PC-9 (cell line): ENCODE results near the gene IL15. TPM values are rescaled to one million over a fixed set of nuclear protein-coding genes. Genes with fewer than 3 reads are reported as not detected.

Source experiments
- BruUV-seq: library from RNA; stranded (reverse); fragments of 400-500 nt; replicated peaks from 2 replicates; lab custom pipeline; 2021; lab: Mats Ljungman, UMichigan
- CTCF ChIA-PET: fragments of 300-600 bp; sonication (Branson Sonifier 250); formaldehyde crosslinking; loops from one replicate; lab custom pipeline; 2022; ENCODE audit warnings: antibody characterized with exemption; lab: Charles Lee
- POLR2A ChIA-PET: fragments of 300-600 bp; sonication (Branson Sonifier 250); formaldehyde crosslinking; loops from one replicate; lab custom pipeline; 2022; ENCODE audit warnings: antibody characterized with exemption; ENCODE audit not compliant: unreplicated experiment; lab: Charles Lee
- DNase-seq, 2 experiments: peaks; one replicate each; pipeline versions ENCODE4 v3.0.0 to v3.0.0-alpha.2; 2015 to 2022; ENCODE audit warnings: mixed read lengths in 1 of 2
- H2AFZ ChIP-seq: fragments of 200-600 bp; sonication (generic); 2 replicates; pipeline ENCODE4 v1.8.1; 2017; ENCODE audit warnings: antibody characterized with exemption
- H3F3A ChIP-seq: fragments of 200-600 bp; sonication (generic); 2 replicates; pipeline ENCODE4 v1.8.1; 2017; ENCODE audit warnings: antibody characterized with exemption, mild to moderate bottlenecking, low read depth; ENCODE audit not compliant: insufficient read depth
- H3K27ac ChIP-seq: fragments of 200-600 bp; sonication (generic); 2 replicates; pipeline ENCODE4 v1.6.1; 2016; ENCODE audit warnings: mixed run types
- H3K27me3 ChIP-seq: fragments of 200-600 bp; sonication (generic); 2 replicates; pipeline ENCODE4 v1.6.1; 2016; ENCODE audit warnings: low read depth, mixed run types; ENCODE audit not compliant: insufficient read depth
- H3K36me3 ChIP-seq: fragments of 200-600 bp; sonication (generic); 2 replicates; pipeline ENCODE4 v1.6.1; 2016; ENCODE audit warnings: low read depth, mixed run types
- H3K4me1 ChIP-seq: fragments of 200-600 bp; sonication (generic); replicated peaks from 2 replicates; pipeline ENCODE4 v1.6.1; 2016; ENCODE audit warnings: mixed run types; ENCODE audit not compliant: insufficient read depth
- H3K4me2 ChIP-seq: fragments of 200-600 bp; sonication (generic); 2 replicates; pipeline ENCODE4 v1.6.1; 2017; ENCODE audit warnings: mixed run types
- H3K4me3 ChIP-seq: fragments of 200-600 bp; sonication (generic); 2 replicates; pipeline ENCODE4 v1.6.1; 2016; ENCODE audit warnings: mixed run types
- H3K79me2 ChIP-seq: fragments of 200-600 bp; sonication (generic); 2 replicates; pipeline ENCODE4 v1.6.1; 2017; ENCODE audit warnings: low read depth, mixed run types
- H3K9me2 ChIP-seq: fragments of 200-600 bp; sonication (generic); 2 replicates; pipeline ENCODE4 v1.8.1; 2017; ENCODE audit warnings: mild to moderate bottlenecking; ENCODE audit not compliant: insufficient read depth
- H3K9me3 ChIP-seq: fragments of 200-600 bp; sonication (generic); 2 replicates; pipeline ENCODE4 v1.8.1; 2016; ENCODE audit warnings: low read depth; ENCODE audit not compliant: insufficient read depth
- H4K20me1 ChIP-seq: fragments of 200-600 bp; sonication (generic); 2 replicates; pipeline ENCODE4 v1.8.1; 2017; ENCODE audit not compliant: insufficient read depth
- CTCF ChIP-seq: fragments of 200-600 bp; sonication (generic); conservative IDR thresholded peaks from 2 replicates; pipeline ENCODE4 v1.6.1; 2017; ENCODE audit warnings: mixed run types, antibody characterized with exemption, mild to moderate bottlenecking, moderate library complexity
- EZH2 ChIP-seq: fragments of 200-600 bp; sonication (generic); IDR thresholded peaks from 2 replicates; pipeline ENCODE4 v1.8.0; 2017; ENCODE audit warnings: antibody characterized with exemption, low read depth
- intact Hi-C: fragments of 100-400 bp; cut with micrococcal nuclease; formaldehyde crosslinking; loops from one replicate; pipeline ENCODE4 v1.10.0; 2022; ENCODE audit not compliant: unreplicated experiment
- total RNA-seq: library from RNA; stranded (reverse); gene quantifications from 2 replicates; pipeline ENCODE4 v1.2.3, GENCODE V29; 2021

The IL15 gene
- total RNA-seq, 1 experiment from 2014 or later, result 4.2 TPM

DNA sequence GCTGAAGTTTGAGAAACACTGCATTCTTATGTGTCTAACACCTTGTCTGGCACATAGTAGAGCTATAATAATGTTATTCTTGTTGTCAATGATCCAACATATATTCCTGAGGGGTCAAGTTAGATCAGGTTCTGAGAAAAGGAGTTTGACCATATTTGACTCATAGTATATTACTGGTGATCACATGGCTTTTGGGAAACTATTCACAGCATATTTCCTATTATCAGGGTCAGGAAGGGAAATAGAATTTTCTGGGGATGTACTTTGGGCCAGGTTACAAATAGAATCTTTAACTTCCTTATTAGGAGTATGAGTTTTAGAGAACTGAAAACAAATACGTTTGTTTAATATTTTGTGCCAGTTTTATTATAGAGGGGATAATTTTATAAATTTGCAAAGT is 11.6 kb downstream of the IL15 start:
- no peaks in the 10 kb centered on the region for H3K27me3 ChIP-seq
- no peak overlapping the region for H3K4me3 ChIP-seq
- no TSS peak for BruUV-seq
- no peak overlapping the region for H2AFZ ChIP-seq
- no peak for DNase-seq
- no peak overlapping the region for H3K4me2 ChIP-seq
- H3F3A ChIP-seq, result no peaks in the 10 kb centered on the region
- no peaks in the 10 kb centered on the region for H3K9me2 ChIP-seq
- H3K36me3 ChIP-seq, result no peaks in the 10 kb centered on the region
- POLR2A ChIA-PET, result no interaction called here
- no peaks in the 10 kb centered on the region for H3K79me2 ChIP-seq
- peaks cover 12% of the 10 kb centered on the region for H3K4me1 ChIP-seq
- CTCF ChIA-PET, result no interaction called here
- no peaks in the 10 kb centered on the region for H3K9me3 ChIP-seq
- TF ChIP-seq CTCF (no peak), EZH2 (no peak)
- H4K20me1 ChIP-seq, result no peaks in the 10 kb centered on the region
- H3K27ac ChIP-seq, result no peak overlapping the region
- intact Hi-C loops, result no loop called here

GRCh38 chr4:141652161-141652778 is 15.9 kb downstream of the IL15 start:
- no TSS peak for BruUV-seq
- H3F3A ChIP-seq, result no peaks in the 10 kb centered on the region
- no peaks in the 10 kb centered on the region for H3K27me3 ChIP-seq
- H3K27ac ChIP-seq, result no peak overlapping the region
- no peaks in the 10 kb centered on the region for H3K9me3 ChIP-seq
- no peaks in the 10 kb centered on the region for H4K20me1 ChIP-seq
- no peaks in the 10 kb centered on the region for H3K36me3 ChIP-seq
- no peaks in the 10 kb centered on the region for H3K4me1 ChIP-seq
- H2AFZ ChIP-seq, result no peak overlapping the region
- POLR2A ChIA-PET, result no interaction called here
- CTCF ChIA-PET, result no interaction called here
- TF ChIP-seq CTCF (no peak), EZH2 (no peak)
- no peaks in the 10 kb centered on the region for H3K79me2 ChIP-seq
- no peak overlapping the region for H3K4me2 ChIP-seq
- H3K9me2 ChIP-seq, result no peaks in the 10 kb centered on the region
- H3K4me3 ChIP-seq, result no peak overlapping the region
- intact Hi-C loops, result no loop called here
- no peak for DNase-seq

GRCh38 chr4:141654098-141654497 is 17.7 kb downstream of the IL15 start:
- ChIA-PET POLR2A (no interaction called here), CTCF (no interaction called here)
- H3K9me3 ChIP-seq, result no peaks in the 10 kb centered on the region
- no peak for TF ChIP-seq EZH2
- peak; percentile 27; the same call in 1 of the 2 replicates for TF ChIP-seq CTCF
- H4K20me1 ChIP-seq, result no peaks in the 10 kb centered on the region
- no peaks in the 10 kb centered on the region for H3K9me2 ChIP-seq
- H3K4me2 ChIP-seq, result no peak overlapping the region
- no peaks in the 10 kb centered on the region for H3K27me3 ChIP-seq
- no peak overlapping the region for H2AFZ ChIP-seq
- peak in 1 of 2 experiments; percentile 4 for DNase-seq
- no peaks in the 10 kb centered on the region for H3F3A ChIP-seq
- no peak overlapping the region for H3K27ac ChIP-seq
- no peaks in the 10 kb centered on the region for H3K79me2 ChIP-seq
- H3K4me1 ChIP-seq, result no peaks in the 10 kb centered on the region
- intact Hi-C loops, result no loop called here
- H3K4me3 ChIP-seq, result no peak overlapping the region
- H3K36me3 ChIP-seq, result no peaks in the 10 kb centered on the region
- no TSS peak for BruUV-seq
